HepG2 (cell line): ENCODE measurements around the gene ETFA. TPM values are rescaled to one million over a fixed set of nuclear protein-coding genes. Genes with fewer than 3 reads are reported as not detected.

ENCODE experiments used
- ATAC-seq: fragments of 200-7000 bp; cut with Tn5 transposase; 3 replicates; pipeline ENCODE4 v1.9.1; 2020; ENCODE audit warnings: mild to moderate bottlenecking, moderate library complexity
- BruUV-seq: library from RNA; stranded (reverse); fragments of 400-500 nt; replicated peaks from 2 replicates; lab custom pipeline; 2021; lab: Mats Ljungman, UMichigan
- CTCF ChIA-PET: fragments of 300-600 bp; formaldehyde crosslinking; extraction: SDS; loops from one replicate; lab custom pipeline; 2021; ENCODE audit warnings: low total read pairs, inconsistent platforms, low intra/inter-chr PET ratio; lab: Yijun Ruan, JAX
- POLR2A ChIA-PET: fragments of 350-600 bp; sonication (Branson Sonifier 250); formaldehyde crosslinking; loops from one replicate; lab custom pipeline; 2020; ENCODE audit warnings: antibody characterized with exemption, inconsistent platforms; lab: Yijun Ruan, JAX
- DNase-seq: peaks from one replicate; pipeline ENCODE4 v3.0.0-alpha.2; 2015; ENCODE audit warnings: low spot score
- FAIRE-seq: peaks from 3 replicates; lab custom pipeline; 2011; peaks lifted over from hg19 to GRCh38; lab: Jason Lieb, UNC
- H2AFZ ChIP-seq: one replicate; pipeline ENCODE4 v1.6.1; 2011; ENCODE audit warnings: low read length, inconsistent platforms
- H3K27ac ChIP-seq: fragments of 300-600 bp; 3 replicates; pipeline ENCODE4 v1.8.0; 2011; ENCODE audit warnings: mixed run types, mild to moderate bottlenecking, mixed read lengths, low read length, inconsistent platforms; ENCODE audit not compliant: insufficient read depth; ENCODE audit errors: extremely low read length
- H3K27me3 ChIP-seq, 2 experiments: fragments of 200-600 bp in 1 of 2; 2 replicates in 1 of 2; 3 replicates in 1 of 2; pipeline versions ENCODE4 v1.6.0 to v1.8.0; 2011; ENCODE audit warnings: low read length in 2 of 2, mild to moderate bottlenecking in 2 of 2, moderate library complexity in 2 of 2, inconsistent platforms in 1 of 2; ENCODE audit not compliant: insufficient read depth in 2 of 2, control insufficient read depth in 1 of 2
- H3K36me3 ChIP-seq, 2 experiments: fragments of 200-600 bp in 1 of 2; replicated peaks in 1 of 2; 2 replicates in 1 of 2; 3 replicates in 1 of 2; pipeline versions ENCODE4 v1.5.1 to v1.8.0; 2011; ENCODE audit warnings: low read length in 2 of 2, inconsistent platforms in 1 of 2; ENCODE audit not compliant: insufficient read depth in 2 of 2, control insufficient read depth in 1 of 2
- H3K4me1 ChIP-seq: 2 replicates; pipeline ENCODE4 v1.5.1; 2012; ENCODE audit warnings: low read length, inconsistent platforms; ENCODE audit not compliant: insufficient read depth
- H3K4me2 ChIP-seq: 2 replicates; pipeline ENCODE4 v1.6.0; 2011; ENCODE audit warnings: low read depth, low read length, inconsistent platforms
- H3K4me3 ChIP-seq, 3 experiments: fragments of 200-600 bp in 1 of 3; sonication (generic), shearing (Covaris generic) in 1 of 3; replicated peaks in 1 of 3; 2 replicates each; pipeline ENCODE4 v1.5.1; 2011 to 2016; ENCODE audit warnings: low read length in 3 of 3, inconsistent platforms in 2 of 3, low read depth in 2 of 3, mild to moderate bottlenecking in 2 of 3, control low read depth in 1 of 3, mixed read lengths in 1 of 3; ENCODE audit not compliant: insufficient read depth in 1 of 3
- H3K79me2 ChIP-seq: one replicate; pipeline ENCODE4 v1.6.1; 2011; ENCODE audit warnings: low read length, inconsistent platforms; ENCODE audit not compliant: insufficient read depth
- H3K9ac ChIP-seq: 2 replicates; pipeline ENCODE4 v1.6.0; 2011; ENCODE audit warnings: mild to moderate bottlenecking, low read depth, low read length, inconsistent platforms; ENCODE audit not compliant: insufficient read depth
- H3K9me3 ChIP-seq: 2 replicates; pipeline ENCODE4 v1.5.1; 2012; ENCODE audit warnings: mild to moderate bottlenecking, low read length
- H4K20me1 ChIP-seq: 2 replicates; pipeline ENCODE4 v1.6.0; 2011; ENCODE audit warnings: inconsistent platforms, mild to moderate bottlenecking, low read length, moderate library complexity; ENCODE audit not compliant: insufficient read depth
- ATF4 ChIP-seq, 2 experiments: fragments of 450-650 bp in 1 of 2; sonication (generic) in 1 of 2; formaldehyde crosslinking; IDR thresholded peaks; 2 replicates each; pipeline versions ENCODE4 v1.5.0 to v1.8.0; 2020 to 2022; ENCODE audit warnings: mild to moderate bottlenecking in 1 of 2, missing genetic modification reagents in 1 of 2
- CBFB ChIP-seq: sonication (generic); formaldehyde crosslinking; IDR thresholded peaks from 2 replicates; pipeline ENCODE4 v1.4.0; 2020; ENCODE audit warnings: missing genetic modification reagents
- DBP ChIP-seq: sonication (generic); formaldehyde crosslinking; IDR thresholded peaks from 2 replicates; pipeline ENCODE4 v1.4.0; 2020; ENCODE audit warnings: missing genetic modification reagents; ENCODE audit errors: not compliant biosample characterization
- ELF1 ChIP-seq: sonication (generic); formaldehyde crosslinking; IDR thresholded peaks from 2 replicates; pipeline ENCODE4 v1.4.0; 2020; ENCODE audit warnings: missing genetic modification reagents
- ETS1 ChIP-seq: sonication (generic); formaldehyde crosslinking; IDR thresholded peaks from 2 replicates; pipeline ENCODE4 v1.4.0; 2020; ENCODE audit warnings: missing genetic modification reagents
- GLI4 ChIP-seq: sonication (generic); formaldehyde crosslinking; IDR thresholded peaks from 2 replicates; pipeline ENCODE4 v1.5.1; 2020; ENCODE audit warnings: missing genetic modification reagents, mild to moderate bottlenecking, moderate library complexity, borderline replicate concordance
- HNRNPH1 ChIP-seq: fragments of 200-400 bp; formaldehyde crosslinking; optimal IDR thresholded peaks from 2 replicates; pipeline ENCODE3; 2017; ENCODE audit warnings: mild to moderate bottlenecking, low read depth, low read length
- MAFG ChIP-seq: sonication (generic); formaldehyde crosslinking; IDR thresholded peaks from 2 replicates; pipeline ENCODE4 v1.5.1; 2020; ENCODE audit warnings: mild to moderate bottlenecking, missing genetic modification reagents
- MXD1 ChIP-seq: sonication (generic); formaldehyde crosslinking; IDR thresholded peaks from 2 replicates; pipeline ENCODE4 v1.4.0; 2020; ENCODE audit warnings: mild to moderate bottlenecking, missing genetic modification reagents
- NR3C1 ChIP-seq: sonication (generic); formaldehyde crosslinking; IDR thresholded peaks from 2 replicates; pipeline ENCODE4 v1.4.0; 2020; ENCODE audit warnings: missing genetic modification reagents
- SMAD3 ChIP-seq: sonication (generic); formaldehyde crosslinking; IDR thresholded peaks from 2 replicates; pipeline ENCODE4 v1.4.0; 2020; ENCODE audit warnings: missing genetic modification reagents
- SMAD9 ChIP-seq: sonication (generic); formaldehyde crosslinking; IDR thresholded peaks from 2 replicates; pipeline ENCODE4 v1.5.1; 2020; ENCODE audit warnings: mild to moderate bottlenecking, missing genetic modification reagents
- ZBTB8A ChIP-seq: sonication (generic); formaldehyde crosslinking; IDR thresholded peaks from 2 replicates; pipeline ENCODE4 v1.4.0; 2020; ENCODE audit warnings: mild to moderate bottlenecking, low read depth, missing genetic modification reagents, borderline replicate concordance
- ZNF512B ChIP-seq: sonication (generic); formaldehyde crosslinking; IDR thresholded peaks from 2 replicates; pipeline ENCODE4 v1.5.1; 2020; ENCODE audit warnings: missing genetic modification reagents, mild to moderate bottlenecking, borderline replicate concordance
- WGBS: methylation state at CpG from one replicate; pipeline ENCODE4 v1.1.6; 2017; ENCODE audit warnings: low lambda C conversion rate; 5-methylcytosine and 5-hydroxymethylcytosine counted together
- in situ Hi-C: cut with HindIII; loops from 2 replicates; pipeline ENCODE4 v1.10.0; 2017; ENCODE audit warnings: low pct_unique_long_range_greater_than_20kb; ENCODE audit not compliant: extremely low pct_ligation_motif_present
- intact Hi-C: fragments of 100-400 bp; cut with micrococcal nuclease; formaldehyde crosslinking; loops from one replicate; pipeline ENCODE4 v1.10.0; 2022; ENCODE audit not compliant: unreplicated experiment
- polyA plus RNA-seq, 8 experiments: library from polyadenylated mRNA; depleted of rRNA in 3 of 8; stranded (reverse) in 7 of 8; unstranded in 1 of 8; fragments of >200 nt; fragmentation: Illumina TruSeq in 4 of 8; extraction: Trizol in 4 of 8; gene quantifications; 2 replicates each; pipeline versions ENCODE4 v1.2.1 to v1.2.3, GENCODE V29; 2011 to 2016; ENCODE audit warnings: low read depth in 4 of 8, missing spikeins in 1 of 8, mixed read lengths in 1 of 8; ENCODE audit not compliant: insufficient read depth in 1 of 8
- total RNA-seq, 5 experiments: library from RNA; depleted of rRNA; stranded (reverse); fragments of >200 nt; fragmentation: Illumina TruSeq; extraction: Trizol; gene quantifications; 2 replicates each; pipeline ENCODE4 v1.2.3, GENCODE V29; 2016; ENCODE audit warnings: low read depth in 1 of 5

The ETFA gene
- total and polyA plus RNA-seq, 2 of the 13 experiments (the other 11 are each of a cell fraction or from before 2014, with no cell fraction given) = 291 to 396 TPM

GRCh38 chr15:76217029-76217881 is 94.0 kb downstream of the ETFA start:
- WGBS = 97% methylated on average over 7 of the region's 7 CpGs
- Histone ChIP-seq H3K4me3 (no peak overlapping the region), H3K9ac (no peak overlapping the region), H2AFZ (no peak overlapping the region), H3K27ac (no peak overlapping the region), H3K4me2 (no peak overlapping the region), H3K9me3 (no peaks in the 10 kb centered on the region), H3K79me2 (no peaks in the 10 kb centered on the region), H3K4me1 (no peaks in the 10 kb centered on the region), H3K27me3 (no peaks in the 10 kb centered on the region), H3K36me3 (peaks cover 30 to 58% of the 10 kb centered on the region in 2 experiments), H4K20me1 (0 out of 2 replicates have a peak, but pooled peaks cover 4% of the 10 kb centered on the region)
- CTCF ChIA-PET = no interaction called here
- POLR2A ChIA-PET = interaction anchor here (1.4 to 1.7 kb wide), 2 partner anchors 10 to 94 kb away, joined by 3 read pairs; partner anchors contain the start of gene ETFA
- ATAC-seq (no peak), FAIRE-seq (no peak), DNase-seq (no peak)
- in situ Hi-C loops = no loop called here
- TF ChIP-seq CBFB (CRISPR knock-in tag) (no peak), NR3C1 (no peak), GLI4 (CRISPR knock-in tag) (no peak), SMAD9 (CRISPR knock-in tag) (no peak), ETS1 (CRISPR knock-in tag) (no peak), DBP (no peak), ELF1 (CRISPR knock-in tag) (no peak), MXD1 (no peak), SMAD3 (CRISPR knock-in tag) (no peak), ATF4 (CRISPR knock-in tag; IDR thresholded peaks at IDR 0.05) (no peak), ZNF512B (CRISPR knock-in tag) (no peak), MAFG (CRISPR knock-in tag) (no peak), HNRNPH1 (no peak), ZBTB8A (CRISPR knock-in tag) (no peak)
- intact Hi-C loops = no loop called here
- BruUV-seq = no TSS peak
